ENCODE data around the gene HILPDA.
"Not testable (repeated sequence)": the region's sequence is repeated elsewhere in the genome, so short reads cannot be mapped to it uniquely, and the experiment has no call there.

Gene HILPDA

DNA sequence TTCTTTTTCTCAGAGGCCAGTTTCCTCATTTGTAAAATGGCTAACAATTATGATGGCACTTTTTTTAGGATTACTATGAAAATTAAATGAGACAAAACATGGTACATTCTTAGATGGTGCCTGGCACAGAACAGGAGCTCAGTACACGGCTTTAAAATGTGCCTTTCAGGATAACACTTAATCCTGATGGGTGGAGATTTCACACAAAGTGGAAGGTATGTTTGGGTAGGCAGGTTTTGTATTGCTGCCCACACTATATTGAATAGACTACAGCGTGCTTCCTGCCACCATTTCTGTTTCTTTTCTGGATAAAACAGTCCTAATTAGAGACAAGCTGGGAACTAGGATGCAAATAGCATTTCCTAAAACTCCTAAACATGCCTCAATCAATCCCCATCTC is 23.9 kb upstream of the HILPDA start:
- no peak for DNase-seq (ENCODE audit: low spot score)

DNA sequence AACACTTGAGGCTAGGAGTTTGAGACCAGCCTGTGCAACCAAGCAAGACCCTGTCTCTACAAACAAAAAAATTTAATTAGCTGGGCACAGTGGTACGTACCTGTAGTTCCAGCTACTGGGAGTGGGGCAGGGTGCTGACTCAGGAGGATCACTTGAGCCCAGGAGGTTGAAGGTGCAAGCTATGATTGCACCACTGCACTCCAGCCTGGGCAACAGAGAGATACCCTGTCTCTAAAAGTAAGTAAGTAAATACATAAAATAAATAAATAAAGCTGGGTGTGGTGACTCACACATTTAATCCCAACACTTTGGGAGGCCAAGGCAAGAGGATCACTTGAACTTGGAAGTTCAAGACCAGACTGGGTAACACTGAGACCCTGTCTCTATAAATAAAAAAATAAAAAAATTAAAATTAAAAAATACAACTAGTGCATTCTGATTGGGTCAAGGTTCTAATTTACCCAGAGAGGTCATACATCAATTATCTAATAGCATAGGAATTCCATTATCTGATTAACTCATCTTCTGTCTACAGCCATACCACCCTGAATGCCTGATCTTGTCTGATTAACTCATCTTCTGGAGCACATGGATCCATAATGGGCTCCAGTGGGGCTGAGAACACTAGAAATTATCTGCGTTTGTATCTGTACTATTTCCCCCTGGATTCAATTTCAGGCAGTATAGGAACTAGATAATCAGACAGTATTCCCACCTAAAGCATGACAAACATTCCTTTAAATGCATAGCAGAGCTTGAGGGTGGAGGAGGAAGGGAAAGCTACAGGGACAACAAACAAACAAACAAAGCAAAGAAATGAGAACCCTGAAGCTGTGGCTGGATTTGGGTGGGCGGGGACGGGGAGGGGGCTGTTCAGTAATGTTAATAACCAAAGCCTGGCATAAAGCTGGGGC is 21.0 kb upstream of the HILPDA start:
- no peak for DNase-seq (ENCODE audit: low spot score)

DNA sequence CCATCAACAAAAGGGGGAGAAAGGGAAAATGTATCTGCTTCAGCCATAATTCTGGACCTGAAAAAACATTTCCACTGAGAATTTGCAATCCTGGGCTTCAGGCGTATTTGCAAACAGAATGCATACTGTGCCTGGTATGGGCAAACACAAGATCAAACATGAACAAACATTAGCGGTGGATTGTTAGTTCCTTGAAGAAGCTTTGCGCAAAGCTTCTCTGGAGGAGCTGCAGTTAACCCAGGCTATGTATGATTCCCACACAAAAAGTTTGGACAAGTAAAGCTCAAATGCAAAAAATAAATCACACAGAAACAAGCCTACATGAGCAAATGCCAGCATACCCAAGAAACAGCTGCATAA is 20.4 kb upstream of the HILPDA start:
- DNase-seq (ENCODE audit: low spot score) = no peak

DNA sequence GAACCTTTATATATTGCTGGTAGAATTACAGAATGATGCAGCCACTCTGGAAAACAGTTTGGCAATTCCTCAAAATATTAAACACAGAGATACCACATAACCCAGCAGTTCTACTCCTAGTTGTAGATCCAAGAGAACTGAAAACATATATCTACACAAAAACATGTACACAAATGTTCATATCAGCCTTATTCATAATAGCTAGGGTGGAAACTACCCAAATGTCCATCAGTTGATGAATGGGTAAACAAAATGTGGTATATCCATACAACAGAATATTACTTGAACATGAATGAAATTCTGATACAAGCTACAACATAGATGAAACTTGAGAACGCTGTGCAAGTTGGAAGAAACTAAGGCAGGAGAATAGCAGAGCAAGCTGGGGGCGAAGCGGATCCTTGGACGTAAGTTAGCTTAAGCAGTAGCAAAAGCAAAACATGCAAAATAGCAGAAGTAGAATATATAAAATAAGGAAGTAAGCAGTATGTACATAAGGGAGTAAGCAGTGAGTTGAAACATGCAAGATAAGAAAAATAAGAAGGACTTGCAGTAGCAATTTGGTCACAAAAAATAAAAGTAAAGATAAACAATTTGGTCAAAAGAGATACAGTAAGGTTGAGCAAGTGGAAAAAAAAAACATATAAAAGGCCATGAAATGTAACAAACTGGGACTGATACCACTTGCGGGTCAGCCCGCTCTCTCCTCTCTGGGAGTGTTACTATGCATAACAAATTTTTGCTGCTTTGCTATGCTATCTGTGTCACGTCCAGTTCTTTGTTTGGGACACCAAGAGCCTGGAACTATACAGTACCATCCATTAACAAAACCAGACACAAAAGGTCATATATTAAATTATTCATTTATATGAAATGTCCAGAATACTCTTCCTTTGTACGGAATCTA is 18.0 kb upstream of the HILPDA start:
- no peak for DNase-seq (ENCODE audit: low spot score)

DNA sequence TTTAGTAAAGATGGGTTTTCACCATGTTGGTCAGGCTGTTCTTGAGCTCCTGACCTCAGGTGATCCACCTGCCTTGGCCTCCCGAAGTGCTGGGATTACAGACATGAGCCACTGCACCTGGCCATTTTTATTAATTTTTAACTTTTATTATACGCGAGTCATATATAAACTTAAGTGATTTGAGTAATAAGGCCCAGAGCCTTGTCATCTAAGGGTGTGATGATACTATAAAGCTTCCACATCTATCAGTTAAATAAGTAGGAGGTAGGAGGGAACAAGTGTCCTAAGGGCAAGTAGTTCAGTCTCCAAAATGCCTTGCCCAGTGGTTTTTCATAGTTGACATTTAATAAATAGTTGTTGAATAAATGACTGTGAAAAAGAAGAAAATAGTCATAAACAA is 13.3 kb upstream of the HILPDA start:
- DNase-seq (ENCODE audit: low spot score) = no peak

DNA sequence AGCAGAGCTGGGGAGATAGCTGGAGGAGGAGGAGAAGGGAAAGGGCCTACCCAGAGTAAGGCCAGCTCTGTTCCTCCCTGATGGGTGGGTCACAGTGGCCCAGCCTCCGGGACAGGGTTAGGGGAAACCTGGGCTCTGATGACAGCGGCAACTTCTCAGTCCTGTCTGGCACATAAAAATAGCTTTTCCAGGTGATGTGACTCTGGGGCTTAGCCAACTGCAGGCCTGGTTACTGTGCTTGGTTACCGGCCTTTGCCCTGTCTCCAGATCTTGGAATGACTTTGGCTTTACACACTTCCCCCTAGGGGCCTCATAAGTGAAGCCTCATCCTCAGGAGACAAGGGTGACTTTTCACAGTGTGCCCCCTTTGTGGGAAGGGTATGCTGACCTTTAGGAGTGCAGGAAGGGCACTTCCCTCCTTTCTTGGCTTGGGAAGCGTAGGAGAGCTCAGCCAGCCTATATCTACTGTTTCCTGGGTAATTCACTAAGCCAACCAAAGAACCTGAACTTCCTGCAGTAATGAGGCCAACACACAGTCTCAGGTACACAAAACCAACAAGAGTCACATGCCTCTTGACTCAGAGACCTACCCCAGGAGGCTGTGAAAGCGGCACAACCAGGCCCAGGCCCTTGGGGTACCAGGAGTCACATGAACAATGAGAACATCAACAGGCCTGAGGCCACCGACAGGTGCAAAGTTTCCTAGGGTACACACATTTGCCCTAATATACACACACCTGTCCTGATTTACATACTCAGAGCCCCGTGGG is 11.7 kb upstream of the HILPDA start:
- DNase-seq (ENCODE audit: low spot score) = no peak

DNA sequence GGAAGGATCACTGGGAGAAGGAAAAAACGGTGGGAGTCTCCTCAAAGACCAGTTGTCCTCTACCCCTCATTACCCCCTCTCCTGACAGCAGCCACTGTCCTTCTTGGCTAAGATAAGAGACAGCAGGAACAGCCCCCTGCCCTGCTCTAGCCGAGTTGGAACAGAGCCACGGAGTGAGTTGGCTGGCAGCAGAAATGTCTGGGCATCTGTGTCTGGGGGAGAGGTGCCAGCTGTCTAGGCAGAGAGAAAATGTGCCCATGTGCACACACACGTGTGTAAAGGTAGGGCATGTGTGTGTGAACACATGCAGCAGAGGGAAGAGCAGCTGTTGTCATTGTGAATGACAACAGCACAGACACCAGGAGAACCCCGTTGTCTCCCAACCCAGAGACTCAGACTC is 9.4 kb upstream of the HILPDA start:
- no peak for DNase-seq (ENCODE audit: low spot score)

DNA sequence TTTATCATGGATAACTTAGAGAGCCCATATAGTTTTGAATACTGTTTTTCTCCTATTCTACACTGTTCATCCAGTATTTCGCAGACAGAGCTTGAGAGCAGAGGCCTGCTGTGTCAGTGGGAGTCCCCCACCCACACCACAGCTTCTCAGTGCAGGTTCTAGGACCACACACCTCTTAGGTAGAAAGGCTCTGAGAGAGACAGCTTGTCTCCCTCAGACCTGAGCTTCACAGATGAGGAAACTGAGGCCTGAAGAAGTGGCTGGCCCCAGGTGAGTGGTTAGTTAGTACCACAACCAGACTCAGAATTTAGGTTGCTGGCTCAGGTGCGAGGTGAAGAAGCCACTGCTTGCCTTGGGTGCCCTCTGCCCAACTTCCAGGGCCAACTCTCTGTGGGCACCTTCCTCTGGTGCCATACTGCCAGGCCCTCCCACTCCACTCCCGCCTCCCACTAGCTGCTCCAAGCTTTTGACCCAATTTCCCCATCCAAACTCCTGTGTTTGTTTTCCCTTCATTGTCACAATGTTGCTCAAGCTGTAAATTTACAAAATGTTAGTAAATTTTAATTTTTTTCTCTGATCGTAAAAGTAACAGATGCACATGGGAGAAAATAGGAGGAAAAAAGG is 7.6 kb upstream of the HILPDA start:
- DNase-seq (ENCODE audit: low spot score) = no peak

DNA sequence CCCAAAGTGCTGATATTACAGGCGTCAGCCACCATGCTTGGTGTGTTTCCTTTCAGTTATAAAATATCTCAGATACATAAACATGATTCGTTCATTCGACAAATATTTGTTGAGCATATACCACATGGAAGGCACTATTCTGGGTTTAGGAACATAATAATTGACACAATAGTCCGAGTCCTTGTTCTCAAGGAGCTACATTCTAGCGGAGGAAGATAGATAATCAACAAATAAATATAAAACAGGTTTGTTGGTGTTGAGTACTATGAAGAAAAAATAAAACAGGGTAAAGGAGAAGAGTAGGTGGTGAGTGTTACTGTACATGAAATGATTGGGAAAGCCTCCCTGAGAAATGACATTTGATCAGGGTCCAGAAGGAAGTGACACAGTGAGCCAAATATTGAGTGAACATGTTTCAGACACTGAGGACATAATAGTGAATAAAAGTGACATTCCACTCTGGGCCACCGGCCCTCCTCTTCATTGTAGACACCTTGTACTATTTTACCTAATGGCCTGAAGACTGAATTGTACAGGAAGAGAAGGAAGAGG is 6.9 kb upstream of the HILPDA start:
- DNase-seq (ENCODE audit: low spot score) = no peak

DNA sequence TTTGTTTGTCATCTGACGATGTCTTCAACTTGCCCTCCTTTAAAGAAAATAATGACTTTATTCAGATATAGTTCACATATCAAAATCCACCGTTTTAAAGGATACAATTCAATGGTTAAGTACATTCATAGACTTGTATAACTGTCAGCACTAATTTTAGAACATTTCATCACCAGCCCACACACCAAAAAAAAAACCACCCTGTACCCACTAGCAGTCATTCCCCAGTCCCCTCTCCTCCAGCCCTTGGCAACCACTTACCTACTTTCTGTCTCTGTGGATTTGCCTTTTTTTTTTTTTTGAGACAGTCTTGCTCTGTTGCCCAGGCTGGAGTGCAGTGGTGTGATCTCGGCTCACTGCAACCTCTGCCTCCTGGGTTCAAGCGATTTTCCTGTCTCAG is 5.3 kb upstream of the HILPDA start:
- no peak for DNase-seq (ENCODE audit: low spot score)

DNA sequence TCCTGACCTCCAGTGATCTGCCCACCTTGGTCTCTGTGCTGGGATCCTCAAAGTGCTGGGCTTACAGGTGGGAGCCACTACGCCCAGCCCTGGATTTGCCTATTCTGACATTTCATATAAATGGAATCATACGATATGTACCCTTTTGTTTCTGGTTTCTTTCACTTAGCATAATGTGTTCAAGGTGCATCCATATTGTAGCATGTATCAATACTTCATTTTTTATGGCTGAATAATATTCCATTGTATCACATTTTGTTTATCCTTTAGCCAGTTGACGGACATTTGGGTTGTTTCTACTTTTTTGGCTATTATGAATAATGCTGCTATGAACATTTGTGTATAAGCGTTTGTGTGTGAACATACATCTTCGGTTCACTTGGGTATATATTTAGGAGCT is 4.8 kb upstream of the HILPDA start:
- DNase-seq (ENCODE audit: low spot score) = no peak

DNA sequence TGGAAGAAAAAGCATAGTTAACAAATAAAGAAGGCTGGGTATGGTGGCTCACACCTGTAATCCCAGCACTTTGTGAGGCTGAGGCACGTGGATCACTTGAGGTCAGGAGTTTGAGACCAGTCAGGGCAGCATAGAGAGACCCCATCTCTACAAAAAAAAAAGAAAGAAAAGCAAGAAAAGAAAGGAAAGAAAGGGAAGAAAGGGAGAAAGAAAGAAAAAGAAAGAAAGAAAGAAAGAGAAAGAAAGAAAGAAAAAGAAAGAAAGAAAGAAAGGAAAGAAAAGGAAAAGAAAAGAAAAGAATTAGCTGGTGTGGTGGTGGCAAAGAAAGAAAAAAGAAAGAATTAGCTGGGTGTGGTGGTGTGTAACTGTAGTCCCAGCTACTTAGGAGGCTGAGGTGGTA is 3.1 kb upstream of the HILPDA start:
- DNase-seq (ENCODE audit: low spot score) = no peak

DNA sequence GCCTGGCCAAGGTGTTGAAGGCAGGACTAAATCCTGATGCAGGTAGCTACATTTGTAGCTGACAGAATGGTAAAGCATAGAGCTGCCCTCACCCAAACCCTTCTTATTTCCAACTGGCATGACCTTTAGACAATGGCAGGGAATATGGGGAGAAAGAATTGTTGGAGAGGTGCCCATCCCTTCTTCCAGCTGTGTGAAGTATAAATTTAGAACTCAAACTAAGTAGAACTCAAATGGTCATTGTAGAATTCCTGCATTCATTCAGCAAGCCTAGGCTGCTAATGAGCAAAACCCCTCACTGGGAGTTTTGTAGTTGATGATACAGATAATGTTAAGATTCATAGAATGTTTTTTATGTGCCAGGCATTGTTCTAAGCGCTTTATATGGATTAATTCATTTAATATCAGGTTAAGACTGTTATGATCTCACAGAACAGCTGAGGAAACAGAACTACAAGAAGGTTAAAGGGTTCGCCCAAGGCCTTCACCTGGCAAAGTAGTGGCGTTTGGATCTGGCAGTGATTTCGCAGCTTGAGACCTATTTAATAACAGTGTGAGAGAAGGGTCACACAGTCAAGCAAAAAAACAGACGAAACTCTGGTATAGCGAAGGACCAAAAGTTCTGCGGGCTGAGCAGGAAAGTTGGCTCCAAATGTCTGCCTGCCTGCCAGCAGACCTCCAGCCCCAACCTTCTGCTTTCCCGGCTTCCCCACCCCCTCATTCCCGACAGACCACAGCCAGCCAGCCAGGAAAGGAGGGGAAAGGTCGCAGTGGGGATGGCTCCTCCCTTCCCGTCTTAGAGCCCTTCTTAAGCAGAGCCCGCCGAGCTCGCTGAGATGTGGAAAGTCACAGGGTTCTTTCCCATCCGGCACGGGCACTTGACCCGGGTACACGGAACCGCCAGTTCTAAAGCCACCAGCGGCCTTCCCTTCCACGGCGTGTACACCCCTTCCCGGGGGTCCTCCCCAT is 1.6 kb upstream of the HILPDA start:
- peak; percentile 88 for DNase-seq (ENCODE audit: low spot score)

DNA sequence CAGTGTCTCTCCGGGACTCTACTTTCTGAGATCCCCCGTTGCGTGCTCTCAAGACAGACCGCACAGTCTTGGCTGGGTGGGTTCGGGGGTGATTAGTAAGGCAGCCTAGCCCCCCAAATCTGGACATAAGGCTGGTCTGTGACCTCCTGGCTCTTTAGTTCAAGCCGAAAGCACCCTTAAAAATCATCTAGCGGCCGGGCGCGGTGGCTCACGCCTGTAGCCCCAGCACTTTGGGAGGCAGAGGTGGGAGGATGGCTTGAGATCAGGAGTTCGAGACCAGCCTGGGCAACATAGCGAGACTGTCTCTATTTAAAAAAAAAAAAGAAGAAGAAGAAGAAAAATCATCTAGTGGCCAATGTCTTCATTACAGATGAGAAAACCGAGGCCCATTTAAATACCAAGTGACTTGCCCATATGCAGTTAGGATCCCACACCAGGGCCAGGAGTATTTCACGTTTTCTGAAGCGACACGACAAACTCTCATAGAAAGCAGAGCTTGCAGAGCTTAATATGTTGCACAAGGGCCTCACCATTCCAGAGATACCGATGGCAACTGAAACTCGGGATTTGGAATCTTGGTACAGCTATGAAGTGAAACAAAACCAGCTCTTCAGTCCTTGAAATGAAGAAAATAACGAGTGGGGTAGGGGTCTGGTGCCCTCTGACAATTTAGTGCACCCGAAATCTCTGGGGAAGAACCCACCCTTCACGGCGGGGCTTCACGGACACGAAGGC is 703 bp upstream of the HILPDA start:
- DNase-seq (ENCODE audit: low spot score) = no peak

DNA sequence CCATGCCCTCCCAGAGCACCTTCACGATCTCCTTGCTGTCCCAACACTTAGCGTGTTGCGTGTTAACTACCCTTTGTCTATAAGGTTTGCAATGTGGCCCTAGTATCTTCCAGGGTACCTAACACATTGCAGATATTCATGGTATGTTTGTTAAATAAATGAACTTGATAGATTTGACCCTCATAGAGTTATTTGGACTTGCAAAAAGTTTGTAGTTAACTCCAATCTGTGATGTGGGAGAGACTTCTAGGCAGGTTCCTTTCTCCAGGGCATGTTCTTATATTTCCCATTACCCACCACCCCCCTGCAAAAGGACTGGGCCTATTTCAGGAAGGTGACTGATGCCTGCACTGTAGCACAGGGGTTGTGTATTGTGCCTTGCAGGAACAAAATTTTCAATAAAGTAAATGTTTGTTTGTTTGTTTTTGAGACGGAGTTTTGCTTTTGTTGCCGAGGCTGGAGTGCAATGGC is 612 bp downstream of the HILPDA start:
- DNase-seq (ENCODE audit: low spot score) = no peak

DNA sequence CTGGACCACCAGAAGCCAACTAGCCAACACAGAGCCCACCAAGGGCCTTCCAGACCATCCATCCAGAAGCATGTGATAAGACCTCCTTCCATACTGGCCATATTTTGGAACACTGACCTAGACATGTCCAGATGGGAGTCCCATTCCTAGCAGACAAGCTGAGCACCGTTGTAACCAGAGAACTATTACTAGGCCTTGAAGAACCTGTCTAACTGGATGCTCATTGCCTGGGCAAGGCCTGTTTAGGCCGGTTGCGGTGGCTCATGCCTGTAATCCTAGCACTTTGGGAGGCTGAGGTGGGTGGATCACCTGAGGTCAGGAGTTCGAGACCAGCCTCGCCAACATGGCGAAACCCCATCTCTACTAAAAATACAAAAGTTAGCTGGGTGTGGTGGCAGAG is 1.7 kb downstream of the HILPDA start:
- not testable (repeated sequence) for DNase-seq (ENCODE audit: low spot score)

DNA sequence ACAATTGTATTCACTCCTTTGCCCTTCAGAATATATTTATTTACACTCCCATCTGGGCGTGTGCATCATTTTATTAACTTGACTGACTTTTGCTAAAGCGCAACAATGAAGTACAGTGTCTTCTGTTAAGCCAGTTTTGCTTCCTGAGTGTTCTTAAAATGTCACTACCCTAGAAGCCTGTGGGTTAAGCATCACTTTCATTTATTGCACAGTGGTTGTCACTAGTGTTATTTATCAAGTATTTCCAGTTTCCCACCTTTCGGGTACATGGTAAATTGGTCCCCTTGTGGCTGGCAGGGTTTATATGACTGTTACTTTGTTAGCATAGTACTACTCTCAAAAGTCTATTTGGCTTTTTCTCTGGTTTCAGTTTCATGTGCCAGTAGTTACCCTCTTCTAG is 3.3 kb downstream of the HILPDA start:
- no peak for DNase-seq (ENCODE audit: low spot score)

DNA sequence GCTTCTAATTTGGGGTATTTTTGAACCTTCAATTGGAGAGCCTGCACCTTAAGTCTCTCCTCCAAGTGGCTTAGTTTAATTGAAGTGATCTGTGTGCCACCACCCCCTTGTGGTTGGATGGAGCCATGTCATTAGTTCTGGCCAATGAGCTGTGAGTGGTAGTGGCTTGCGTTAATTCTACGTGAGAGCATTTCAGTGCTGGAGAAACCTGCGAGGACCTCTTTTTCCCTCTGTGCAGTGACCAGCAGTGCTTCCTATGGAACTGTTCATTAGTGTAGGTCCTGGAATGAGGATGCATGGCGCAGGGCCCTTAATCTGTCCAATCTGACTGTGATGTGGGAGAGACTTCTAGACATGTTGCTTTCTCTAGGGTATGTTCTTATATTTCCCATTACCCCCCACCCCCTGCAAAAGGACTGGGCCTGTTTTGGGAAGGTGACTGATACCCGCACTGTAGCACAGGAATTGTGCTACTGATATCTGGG is 3.8 kb downstream of the HILPDA start:
- peak; percentile 76 for DNase-seq (ENCODE audit: low spot score)

DNA sequence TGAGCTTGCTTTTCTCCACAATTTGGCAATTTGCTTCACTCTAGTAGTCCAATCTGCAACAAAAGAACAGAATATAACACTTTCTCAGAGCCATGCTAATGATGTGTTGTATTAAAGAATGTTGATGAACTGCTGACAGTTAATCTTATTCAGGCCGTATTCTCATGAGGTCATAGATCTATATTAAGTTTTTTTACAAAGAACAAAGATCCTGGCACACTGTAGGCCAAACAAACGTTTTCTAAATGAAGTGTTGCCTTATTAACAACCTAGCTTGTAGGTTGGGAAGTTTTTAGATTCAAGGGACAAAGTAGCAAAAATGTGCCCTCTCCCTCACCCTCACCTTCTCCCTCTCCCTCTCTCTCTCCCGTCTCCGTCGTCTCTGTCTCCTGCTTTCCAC is 6.8 kb downstream of the HILPDA start:
- DNase-seq (ENCODE audit: low spot score) = no peak
